GM15510 (cell line): ENCODE results near the gene CCDC69.

ENCODE experiments used
- POLR2A ChIP-seq: IDR thresholded peaks from 3 replicates; pipeline ENCODE4 v1.6.1; 2011; ENCODE audit warnings: borderline replicate concordance; ENCODE audit not compliant: insufficient read length; ENCODE audit errors: extremely low read depth

The CCDC69 gene

DNA sequence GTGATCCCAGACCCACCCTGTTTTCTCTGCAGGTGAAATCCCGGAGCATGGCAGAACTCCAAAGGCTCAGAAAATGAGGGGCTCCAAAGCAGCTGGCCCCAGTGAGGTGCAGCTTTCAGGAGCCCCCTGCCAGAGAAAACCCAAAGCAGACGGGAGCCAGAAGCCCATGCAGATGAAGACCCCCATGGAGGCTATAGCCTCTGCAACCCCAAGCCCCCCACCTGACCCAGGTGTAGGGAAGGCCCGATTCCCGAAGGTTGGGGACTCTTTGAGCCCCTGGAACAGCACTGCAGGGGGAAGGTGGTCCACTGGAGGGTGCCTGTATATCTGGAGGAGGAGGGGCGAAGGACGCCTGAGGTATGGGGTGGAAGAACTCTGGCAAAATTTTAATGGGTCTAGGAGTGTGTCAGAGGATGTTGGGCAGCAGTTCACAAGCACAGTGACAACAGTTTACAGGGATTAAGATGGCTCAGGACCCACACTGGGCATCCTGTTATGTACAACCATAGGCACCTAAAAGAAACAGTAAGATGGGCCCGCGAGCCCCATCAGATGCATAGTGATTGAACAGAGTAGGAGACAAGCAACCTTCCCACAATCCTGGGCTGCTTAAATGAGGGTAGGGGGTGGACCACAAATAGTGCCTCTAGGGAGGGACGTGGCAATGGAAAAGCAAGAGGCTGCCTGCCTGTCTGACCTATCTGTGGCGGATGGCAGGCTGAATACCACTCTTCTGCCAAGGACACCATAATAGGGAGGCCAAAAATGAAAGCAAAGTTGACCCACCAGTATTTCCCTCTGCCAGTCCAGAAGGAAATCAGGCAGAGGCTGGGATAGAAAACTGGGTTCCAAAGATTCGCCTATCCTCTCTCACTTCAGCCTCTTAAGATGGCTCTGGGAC is 49.9 kb downstream of the CCDC69 start:
- TF ChIP-seq POLR2A, result no peak

DNA sequence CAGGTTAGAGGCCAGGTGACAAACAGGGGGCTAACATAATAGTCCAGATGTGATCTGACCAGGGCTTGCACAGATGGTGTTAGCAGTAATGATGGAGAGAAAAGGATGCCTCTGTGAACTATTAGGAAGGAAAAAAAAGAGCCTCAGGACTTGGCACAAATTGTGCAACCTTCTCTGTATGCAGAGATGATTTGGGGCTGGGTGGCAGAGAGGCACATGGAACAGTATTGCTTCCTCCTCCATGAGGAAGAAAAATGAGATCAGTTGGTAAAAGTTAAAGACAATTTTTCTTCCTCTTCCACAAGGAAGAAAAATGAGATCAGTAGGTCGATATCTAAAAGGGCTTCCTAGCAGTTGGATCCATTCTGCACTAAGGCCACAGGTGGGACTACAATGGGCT is 52.4 kb downstream of the CCDC69 start:
- TF ChIP-seq POLR2A, result no peak

GRCh38 chr5:151168602-151169344 is 55.1 kb downstream of the CCDC69 start:
- no peak for TF ChIP-seq POLR2A

- TF ChIP-seq POLR2A, result no peak
Measured at GRCh38 chr5:151167022-151167421, 56.9 kb downstream of the CCDC69 start.

GRCh38 chr5:151164687-151165392 is 59.1 kb downstream of the CCDC69 start:
- TF ChIP-seq POLR2A, result no peak

DNA sequence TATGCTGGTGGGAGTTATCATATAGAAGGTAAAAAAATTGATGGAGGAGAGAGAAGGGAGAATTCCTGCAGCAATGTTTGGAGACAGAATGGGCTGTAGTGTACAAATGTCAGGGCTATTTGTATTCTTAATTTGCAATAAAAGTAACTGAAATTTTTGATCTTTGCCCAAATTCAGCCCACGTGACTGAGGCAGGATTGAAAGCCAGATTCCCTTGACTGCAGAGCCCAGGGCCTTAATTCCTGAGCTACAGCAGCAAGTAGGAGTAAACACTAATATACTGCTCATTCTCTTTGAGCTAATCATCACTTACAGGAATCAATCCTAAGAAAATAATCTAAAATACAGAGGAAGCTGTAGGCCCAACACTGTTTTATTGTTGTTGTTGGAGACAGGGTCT is 61.1 kb downstream of the CCDC69 start:
- no peak for TF ChIP-seq POLR2A

DNA sequence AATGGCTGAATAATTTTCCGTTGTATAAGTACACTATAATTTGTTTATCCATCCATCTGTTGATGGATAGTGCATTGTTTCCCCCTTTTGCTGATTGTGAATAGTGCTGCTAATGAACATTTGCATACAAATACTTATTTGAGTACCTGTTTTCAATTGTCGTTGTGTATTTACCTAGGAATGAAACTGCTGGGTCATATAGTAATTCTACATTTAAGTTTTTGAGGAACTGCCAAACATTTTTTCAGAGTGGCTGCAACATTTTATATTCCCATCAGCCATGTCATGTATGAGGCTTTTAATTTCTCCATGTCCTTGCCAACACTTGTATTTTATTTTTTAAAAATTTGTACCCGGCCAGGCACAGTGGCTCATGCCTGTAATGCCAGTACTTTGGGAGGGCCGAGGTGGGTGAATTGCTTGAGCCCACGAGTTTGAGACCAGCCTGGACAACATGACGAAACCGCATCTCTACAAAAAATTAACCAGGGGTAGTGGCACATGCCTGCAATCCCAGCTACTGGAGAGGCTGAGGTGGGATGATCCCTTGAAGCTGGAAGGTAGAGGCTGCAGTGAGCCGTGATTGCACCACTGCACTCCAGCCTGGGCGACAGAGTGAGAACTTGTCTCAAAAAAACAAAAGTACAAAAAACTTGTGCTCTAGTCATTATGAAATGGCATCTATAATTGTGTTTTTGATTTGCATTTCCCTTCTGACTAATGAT is 64.1 kb downstream of the CCDC69 start:
- no peak for TF ChIP-seq POLR2A

- TF ChIP-seq POLR2A, result peak; percentile 31
Measured at GRCh38 chr5:151158287-151158661, 65.6 kb downstream of the CCDC69 start.

DNA sequence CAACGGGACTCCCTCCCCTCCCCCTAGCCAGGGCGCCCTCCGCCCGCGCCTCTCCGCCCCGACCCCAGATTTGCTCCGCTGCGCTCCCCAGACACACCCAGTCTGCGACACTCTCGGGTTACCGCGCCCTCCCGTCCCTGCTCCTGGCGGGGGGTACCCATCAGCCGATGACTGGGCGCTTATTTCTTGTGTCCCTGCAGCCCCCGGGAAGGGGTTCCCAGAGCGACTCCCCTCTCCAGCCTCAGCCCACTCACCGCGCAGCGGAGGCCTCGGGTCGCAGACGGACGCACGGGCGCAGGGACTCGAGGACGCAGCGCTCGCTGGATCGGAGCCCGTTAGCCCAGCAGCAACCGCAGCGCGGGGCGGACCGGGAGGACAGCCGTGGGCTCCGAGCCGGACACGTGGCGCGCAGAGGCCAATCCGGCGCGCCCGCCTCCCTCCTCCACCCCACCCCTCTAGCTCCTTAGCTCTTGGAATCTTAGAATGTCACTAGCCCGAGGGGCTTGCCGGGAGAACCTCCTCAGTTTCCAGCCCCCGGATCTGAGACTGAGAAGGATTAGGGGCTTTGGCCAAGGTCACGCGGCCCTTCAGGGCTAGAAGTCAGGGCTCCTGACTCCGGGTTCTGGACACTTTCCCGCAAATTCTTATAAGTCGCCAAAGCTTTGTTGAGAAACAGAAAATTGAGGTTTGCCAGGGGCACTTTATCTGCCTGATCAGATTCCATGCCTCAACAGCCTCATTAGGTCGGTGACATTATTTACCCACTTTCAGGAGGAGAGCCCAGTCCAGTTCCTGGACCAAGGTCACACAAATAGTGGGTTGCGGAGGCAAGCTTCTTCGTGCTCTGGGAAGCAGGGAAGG is 66.2 kb downstream of the CCDC69 start, which contains the start of gene ANXA6:
TSS of gene ANXA6 (minus strand) at position 354 of the 861 bp plus-strand sequence. CDS start 9,878 bp downstream, outside the sequence.
- peak; percentile 80 for TF ChIP-seq POLR2A

DNA sequence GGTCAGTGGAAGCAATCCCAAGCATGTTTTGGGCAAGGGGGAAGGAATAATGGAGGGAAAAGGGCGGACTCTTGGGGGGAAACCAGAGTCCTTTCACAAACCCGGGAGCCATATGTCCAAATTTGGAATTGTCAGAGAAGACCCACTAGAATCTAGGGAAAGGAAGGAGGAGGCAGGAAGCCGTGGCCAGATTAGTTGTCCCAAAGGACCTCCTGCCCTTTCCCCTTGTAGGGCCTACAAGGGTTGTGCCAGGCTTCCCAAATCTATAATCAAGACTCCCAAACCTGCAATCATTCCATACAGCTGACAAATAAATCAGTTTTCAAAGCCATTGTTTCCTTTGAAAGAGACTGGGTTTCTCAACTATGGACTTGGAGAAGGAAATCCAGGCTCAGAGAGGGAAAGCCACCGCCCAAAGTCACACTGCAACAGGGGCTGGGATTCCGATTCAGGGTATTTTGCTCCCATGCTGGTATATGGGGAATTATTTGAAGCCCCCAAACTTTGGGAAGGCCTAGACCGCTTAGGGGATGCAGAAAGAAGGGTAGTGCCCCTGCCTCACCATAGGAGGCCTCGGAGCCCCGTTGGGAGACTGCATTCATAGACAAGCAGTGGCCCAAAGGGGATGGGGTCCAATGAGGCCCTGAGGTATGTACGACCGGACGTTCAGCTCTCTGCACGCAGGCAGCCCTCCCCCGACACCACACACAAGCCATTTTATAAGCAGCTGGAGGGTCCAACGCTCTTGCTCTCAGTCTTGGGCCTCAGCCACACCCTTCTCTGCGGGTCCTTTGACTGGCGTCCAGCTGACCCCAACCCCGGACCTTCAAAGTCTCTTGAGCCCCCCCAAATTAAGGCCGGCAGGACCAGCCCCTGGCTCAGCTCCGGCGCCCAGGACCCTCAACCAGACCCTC is 67.1 kb downstream of the CCDC69 start:
- peak; percentile 25 for TF ChIP-seq POLR2A

- no peak for TF ChIP-seq POLR2A
Measured at GRCh38 chr5:151155775-151156506, 68.0 kb downstream of the CCDC69 start.
